ENCODE data around the gene INTS14.

The INTS14 gene

GRCh38 chr15:65577129-65577996 lies 33.6 kb downstream of the INTS14 start:
- H2BK12ac ChIP-seq (ENCODE audit: low read length in 2 of 2) = peak overlapping the region in 1 of 2 experiments; percentile 35
- H3K4me3 ChIP-seq (ENCODE audit: insufficient read depth in 1 of 2, low read depth in 1 of 2, low read length in 2 of 2) = no peak overlapping the region
- H2BK5ac ChIP-seq (ENCODE audit: low read depth, low read length, poor library complexity, severe bottlenecking) = peak overlapping the region; percentile 66
- H3K9ac ChIP-seq (ENCODE audit: low read length) = no peak overlapping the region
- no peak overlapping the region for H3K4ac ChIP-seq (ENCODE audit: low read depth in 1 of 2, low read length in 2 of 2)
- no peaks in the 10 kb centered on the region for H3K27me3 ChIP-seq (ENCODE audit: control insufficient read depth in 1 of 2, insufficient read depth in 1 of 2, low read length in 2 of 2)
- H2BK15ac ChIP-seq (ENCODE audit: low read depth, poor library complexity, severe bottlenecking) = no peak overlapping the region
- peak overlapping the region; percentile 10 to 68 for H3K18ac ChIP-seq (ENCODE audit: low read depth in 1 of 2, low read length in 2 of 2)
- peak overlapping the region; percentile 94 for H3K27ac ChIP-seq (ENCODE audit: low read length, poor library complexity, severe bottlenecking)
- H3K36me3 ChIP-seq (ENCODE audit: control insufficient read depth in 1 of 2, insufficient read depth in 2 of 2, low read depth in 1 of 2, low read length in 2 of 2) = peaks cover 15 to 75% of the 10 kb centered on the region in 2 experiments
- peak overlapping the region in 1 of 2 experiments; percentile 76 for H3K14ac ChIP-seq (ENCODE audit: low read length in 2 of 2)
- H3K9me3 ChIP-seq (ENCODE audit: control insufficient read depth, low read length) = no peaks in the 10 kb centered on the region
- H4K8ac ChIP-seq (ENCODE audit: low read length) = peak overlapping the region; percentile 69
- H2BK120ac ChIP-seq (ENCODE audit: low read depth, low read length) = no peak overlapping the region
- peaks cover 10% of the 10 kb centered on the region for H3K4me1 ChIP-seq (ENCODE audit: control insufficient read depth, insufficient read depth, low read depth, low read length)
- H3K4me2 ChIP-seq (ENCODE audit: low read length, poor library complexity, severe bottlenecking) = no peak overlapping the region
- no peak overlapping the region for H3K23ac ChIP-seq (ENCODE audit: low read length in 2 of 2)
- DNase-seq = no peak
- peak overlapping the region; percentile 99 for H2AK5ac ChIP-seq (ENCODE audit: low read length, severe bottlenecking)
- 97% methylated on average over 5 of the region's 6 CpGs for WGBS
- H2AFZ ChIP-seq (ENCODE audit: low read depth, low read length) = no peak overlapping the region
- peaks cover 10% of the 10 kb centered on the region for H3K79me1 ChIP-seq (replicated peaks; ENCODE audit: low read length, poor library complexity, severe bottlenecking)
- H4K91ac ChIP-seq (ENCODE audit: low read length) = peak overlapping the region; percentile 79

GRCh38 chr15:65576664-65577063 lies 34.3 kb downstream of the INTS14 start:
- no peak overlapping the region for H2BK5ac ChIP-seq (ENCODE audit: low read depth, low read length, poor library complexity, severe bottlenecking)
- peak; percentile 60 for DNase-seq
- no peak overlapping the region for H3K23ac ChIP-seq (ENCODE audit: low read length in 2 of 2)
- H2BK120ac ChIP-seq (ENCODE audit: low read depth, low read length) = no peak overlapping the region
- H3K27ac ChIP-seq (ENCODE audit: low read length, poor library complexity, severe bottlenecking) = peak overlapping the region; percentile 94
- H3K27me3 ChIP-seq (ENCODE audit: control insufficient read depth in 1 of 2, insufficient read depth in 1 of 2, low read length in 2 of 2) = no peaks in the 10 kb centered on the region
- H3K14ac ChIP-seq (ENCODE audit: low read length in 2 of 2) = no peak overlapping the region
- no peak overlapping the region for H3K4me3 ChIP-seq (ENCODE audit: insufficient read depth in 1 of 2, low read depth in 1 of 2, low read length in 2 of 2)
- no peak overlapping the region for H2AFZ ChIP-seq (ENCODE audit: low read depth, low read length)
- H3K4ac ChIP-seq (ENCODE audit: low read depth in 1 of 2, low read length in 2 of 2) = no peak overlapping the region
- H4K91ac ChIP-seq (ENCODE audit: low read length) = no peak overlapping the region
- H3K36me3 ChIP-seq (ENCODE audit: control insufficient read depth in 1 of 2, insufficient read depth in 2 of 2, low read depth in 1 of 2, low read length in 2 of 2) = peaks cover 15 to 75% of the 10 kb centered on the region in 2 experiments
- no peak overlapping the region for H3K9ac ChIP-seq (ENCODE audit: low read length)
- WGBS = 50% methylated on average over 1 of the region's 1 CpG
- H3K79me1 ChIP-seq (replicated peaks; ENCODE audit: low read length, poor library complexity, severe bottlenecking) = peaks cover 10% of the 10 kb centered on the region
- no peaks in the 10 kb centered on the region for H3K9me3 ChIP-seq (ENCODE audit: control insufficient read depth, low read length)
- no peak overlapping the region for H2BK12ac ChIP-seq (ENCODE audit: low read length in 2 of 2)
- no peak overlapping the region for H2AK5ac ChIP-seq (ENCODE audit: low read length, severe bottlenecking)
- peaks cover 10% of the 10 kb centered on the region for H3K4me1 ChIP-seq (ENCODE audit: control insufficient read depth, insufficient read depth, low read depth, low read length)
- H3K4me2 ChIP-seq (ENCODE audit: low read length, poor library complexity, severe bottlenecking) = no peak overlapping the region
- no peak overlapping the region for H2BK15ac ChIP-seq (ENCODE audit: low read depth, poor library complexity, severe bottlenecking)
- H4K8ac ChIP-seq (ENCODE audit: low read length) = no peak overlapping the region
- H3K18ac ChIP-seq (ENCODE audit: low read depth in 1 of 2, low read length in 2 of 2) = no peak overlapping the region

GRCh38 chr15:65571971-65572370 lies 39.0 kb downstream of the INTS14 start:
- H3K4ac ChIP-seq (ENCODE audit: low read depth in 1 of 2, low read length in 2 of 2) = no peak overlapping the region
- DNase-seq = no peak
- H3K4me1 ChIP-seq (ENCODE audit: control insufficient read depth, insufficient read depth, low read depth, low read length) = peaks cover under 1% of the 10 kb centered on the region
- no peaks in the 10 kb centered on the region for H3K27me3 ChIP-seq (ENCODE audit: control insufficient read depth in 1 of 2, insufficient read depth in 1 of 2, low read length in 2 of 2)
- H2BK12ac ChIP-seq (ENCODE audit: low read length in 2 of 2) = no peak overlapping the region
- H4K8ac ChIP-seq (ENCODE audit: low read length) = no peak overlapping the region
- H3K27ac ChIP-seq (ENCODE audit: low read length, poor library complexity, severe bottlenecking) = no peak overlapping the region
- no peak overlapping the region for H3K18ac ChIP-seq (ENCODE audit: low read depth in 1 of 2, low read length in 2 of 2)
- no peak overlapping the region for H3K4me3 ChIP-seq (ENCODE audit: insufficient read depth in 1 of 2, low read depth in 1 of 2, low read length in 2 of 2)
- WGBS = no CpG with 5 or more reads among the region's 2 CpGs
- H3K79me1 ChIP-seq (replicated peaks; ENCODE audit: low read length, poor library complexity, severe bottlenecking) = peaks cover 16% of the 10 kb centered on the region
- H4K91ac ChIP-seq (ENCODE audit: low read length) = no peak overlapping the region
- H2AFZ ChIP-seq (ENCODE audit: low read depth, low read length) = no peak overlapping the region
- H3K23ac ChIP-seq (ENCODE audit: low read length in 2 of 2) = no peak overlapping the region
- no peak overlapping the region for H3K4me2 ChIP-seq (ENCODE audit: low read length, poor library complexity, severe bottlenecking)
- no peak overlapping the region for H3K9ac ChIP-seq (ENCODE audit: low read length)
- peaks cover 26 to 74% of the 10 kb centered on the region in 2 experiments for H3K36me3 ChIP-seq (ENCODE audit: control insufficient read depth in 1 of 2, insufficient read depth in 2 of 2, low read depth in 1 of 2, low read length in 2 of 2)
- no peaks in the 10 kb centered on the region for H3K9me3 ChIP-seq (ENCODE audit: control insufficient read depth, low read length)
- no peak overlapping the region for H2AK5ac ChIP-seq (ENCODE audit: low read length, severe bottlenecking)
- H2BK15ac ChIP-seq (ENCODE audit: low read depth, poor library complexity, severe bottlenecking) = no peak overlapping the region
- no peak overlapping the region for H2BK5ac ChIP-seq (ENCODE audit: low read depth, low read length, poor library complexity, severe bottlenecking)
- no peak overlapping the region for H2BK120ac ChIP-seq (ENCODE audit: low read depth, low read length)
- H3K14ac ChIP-seq (ENCODE audit: low read length in 2 of 2) = no peak overlapping the region

- no peak overlapping the region for H2AK5ac ChIP-seq (ENCODE audit: low read length, severe bottlenecking)
- no peak overlapping the region for H3K4me2 ChIP-seq (ENCODE audit: low read length, poor library complexity, severe bottlenecking)
- no peaks in the 10 kb centered on the region for H3K4me1 ChIP-seq (ENCODE audit: control insufficient read depth, insufficient read depth, low read depth, low read length)
- H4K8ac ChIP-seq (ENCODE audit: low read length) = no peak overlapping the region
- H2BK5ac ChIP-seq (ENCODE audit: low read depth, low read length, poor library complexity, severe bottlenecking) = no peak overlapping the region
- H3K4ac ChIP-seq (ENCODE audit: low read depth in 1 of 2, low read length in 2 of 2) = no peak overlapping the region
- no peak overlapping the region for H2BK12ac ChIP-seq (ENCODE audit: low read length in 2 of 2)
- H3K27ac ChIP-seq (ENCODE audit: low read length, poor library complexity, severe bottlenecking) = no peak overlapping the region
- no peak overlapping the region for H4K91ac ChIP-seq (ENCODE audit: low read length)
- H3K18ac ChIP-seq (ENCODE audit: low read depth in 1 of 2, low read length in 2 of 2) = no peak overlapping the region
- peaks cover 23% of the 10 kb centered on the region for H3K79me1 ChIP-seq (replicated peaks; ENCODE audit: low read length, poor library complexity, severe bottlenecking)
- H3K4me3 ChIP-seq (ENCODE audit: insufficient read depth in 1 of 2, low read depth in 1 of 2, low read length in 2 of 2) = no peak overlapping the region
- H2AFZ ChIP-seq (ENCODE audit: low read depth, low read length) = no peak overlapping the region
- 100% methylated on average over 1 of the region's 3 CpGs for WGBS
- H2BK120ac ChIP-seq (ENCODE audit: low read depth, low read length) = peak overlapping the region; percentile 34
- H2BK15ac ChIP-seq (ENCODE audit: low read depth, poor library complexity, severe bottlenecking) = no peak overlapping the region
- no peak overlapping the region for H3K9ac ChIP-seq (ENCODE audit: low read length)
- H3K27me3 ChIP-seq (ENCODE audit: control insufficient read depth in 1 of 2, insufficient read depth in 1 of 2, low read length in 2 of 2) = no peaks in the 10 kb centered on the region
- peaks cover 40 to 85% of the 10 kb centered on the region in 2 experiments for H3K36me3 ChIP-seq (ENCODE audit: control insufficient read depth in 1 of 2, insufficient read depth in 2 of 2, low read depth in 1 of 2, low read length in 2 of 2)
- H3K14ac ChIP-seq (ENCODE audit: low read length in 2 of 2) = no peak overlapping the region
- no peaks in the 10 kb centered on the region for H3K9me3 ChIP-seq (ENCODE audit: control insufficient read depth, low read length)
- H3K23ac ChIP-seq (ENCODE audit: low read length in 2 of 2) = no peak overlapping the region
- DNase-seq = no peak
Observed at GRCh38 chr15:65569728-65570127, 41.2 kb downstream of the INTS14 start.
